Ectodermal cell (in vitro differentiated cells): ENCODE measurements around the gene EBLN2.

Source experiments
- H3K27ac ChIP-seq: 2 replicates; pipeline ENCODE4 v1.7.0; 2013; ENCODE audit warnings: mild to moderate bottlenecking, low read depth, low read length; ENCODE audit not compliant: insufficient read depth, poor library complexity, severe bottlenecking
- H3K27me3 ChIP-seq: 2 replicates; pipeline ENCODE4 v1.7.0; 2013; ENCODE audit warnings: mild to moderate bottlenecking, low read length; ENCODE audit not compliant: insufficient read depth, control insufficient read depth, poor library complexity, severe bottlenecking
- H3K36me3 ChIP-seq: one replicate; pipeline ENCODE4 v1.7.0; 2013; ENCODE audit warnings: low read length; ENCODE audit not compliant: control insufficient read depth, insufficient read depth
- H3K4me1 ChIP-seq: one replicate; pipeline ENCODE4 v1.7.0; 2013; ENCODE audit warnings: low read length; ENCODE audit not compliant: control insufficient read depth, insufficient read depth
- H3K4me3 ChIP-seq: 2 replicates; pipeline ENCODE4 v1.7.0; 2013; ENCODE audit warnings: low read depth, low read length, control low read depth; ENCODE audit not compliant: insufficient read depth
- H3K9me3 ChIP-seq: 2 replicates; pipeline ENCODE4 v1.7.0; 2013; ENCODE audit warnings: mild to moderate bottlenecking, low read length, moderate library complexity; ENCODE audit not compliant: control insufficient read depth
- WGBS, 2 experiments: methylation state at CpG; one replicate each; pipeline ENCODE4 v1.1.7; 2013; ENCODE audit warnings: missing lambda C conversion rate in 2 of 2; 5-methylcytosine and 5-hydroxymethylcytosine counted together

The EBLN2 gene

GRCh38 chr3:73074781-73075180 is 13.3 kb downstream of the EBLN2 start:
- Histone ChIP-seq H3K9me3 (no peaks in the 10 kb centered on the region), H3K27me3 (no peaks in the 10 kb centered on the region), H3K4me3 (no peak overlapping the region), H3K27ac (no peak overlapping the region), H3K4me1 (no peaks in the 10 kb centered on the region), H3K36me3 (no peaks in the 10 kb centered on the region)
- WGBS, 2 experiments = 92 to 97% methylated on average over 8 of the region's 8 CpGs

- H3K27me3 ChIP-seq = no peaks in the 10 kb centered on the region
- WGBS, 2 experiments = 89 to 93% methylated on average over 17 of the region's 17 CpGs
- no peak overlapping the region for H3K27ac ChIP-seq
- H3K4me3 ChIP-seq = no peak overlapping the region
- no peaks in the 10 kb centered on the region for H3K36me3 ChIP-seq
- no peaks in the 10 kb centered on the region for H3K4me1 ChIP-seq
- no peaks in the 10 kb centered on the region for H3K9me3 ChIP-seq
These were observed 18.9 kb downstream of the EBLN2 start for GRCh38 chr3:73080216-73080966.

DNA sequence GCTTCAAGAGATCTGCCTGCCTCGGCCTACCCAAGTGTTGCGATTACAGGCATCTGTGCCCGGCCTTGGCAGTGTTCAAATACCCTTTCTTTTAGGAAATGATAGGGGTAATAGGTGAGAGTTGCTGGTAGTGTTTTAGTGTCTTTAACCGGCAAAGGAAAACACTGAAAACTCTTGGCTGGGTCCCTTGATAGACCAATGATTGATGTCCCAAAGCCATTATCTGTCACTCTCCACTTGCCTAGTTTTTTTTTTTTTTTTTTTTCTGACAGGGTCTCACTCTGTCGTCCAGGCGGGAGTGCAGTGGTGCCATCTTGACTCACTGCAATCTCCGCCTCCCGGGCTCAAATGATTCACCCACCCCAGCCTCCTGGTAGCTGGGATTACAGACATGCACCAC is 19.7 kb downstream of the EBLN2 start:
- WGBS, 2 experiments = 92 to 99% methylated on average over 8 of the region's 8 CpGs
- Histone ChIP-seq H3K4me3 (no peak overlapping the region), H3K9me3 (no peaks in the 10 kb centered on the region), H3K4me1 (no peaks in the 10 kb centered on the region), H3K27ac (no peak overlapping the region), H3K27me3 (no peaks in the 10 kb centered on the region), H3K36me3 (no peaks in the 10 kb centered on the region)

DNA sequence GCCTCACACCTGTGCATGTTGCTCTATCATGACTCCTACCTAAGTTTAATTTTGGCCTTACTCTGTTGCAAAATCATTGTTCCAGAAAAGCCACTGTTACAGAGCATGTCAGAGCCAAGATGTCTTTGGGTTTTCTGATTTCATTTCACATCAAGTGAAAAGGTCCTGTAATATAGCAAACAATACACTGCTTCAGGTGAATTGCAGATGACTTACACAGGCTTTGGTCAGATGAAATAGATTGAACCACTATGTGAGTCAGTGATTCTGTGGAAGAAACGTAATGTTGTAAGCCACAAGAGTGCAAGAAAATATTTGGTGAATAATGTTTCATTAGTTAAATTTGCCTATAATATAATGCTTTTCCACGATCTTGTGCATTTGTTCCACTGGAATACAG is 22.7 kb downstream of the EBLN2 start:
- Histone ChIP-seq H3K4me3 (no peak overlapping the region), H3K27me3 (no peaks in the 10 kb centered on the region), H3K4me1 (no peaks in the 10 kb centered on the region), H3K36me3 (no peaks in the 10 kb centered on the region), H3K27ac (no peak overlapping the region), H3K9me3 (no peaks in the 10 kb centered on the region)
- WGBS, 2 experiments = 91 to 100% methylated on average over 2 of the region's 2 CpGs

- Histone ChIP-seq H3K4me3 (no peak overlapping the region), H3K4me1 (no peaks in the 10 kb centered on the region), H3K9me3 (no peaks in the 10 kb centered on the region), H3K36me3 (no peaks in the 10 kb centered on the region), H3K27me3 (no peaks in the 10 kb centered on the region), H3K27ac (no peak overlapping the region)
- WGBS, 2 experiments = 35 to 38% methylated on average over 8 of the region's 8 CpGs
These were observed 24.6 kb downstream of the EBLN2 start for GRCh38 chr3:73086071-73086494.

DNA sequence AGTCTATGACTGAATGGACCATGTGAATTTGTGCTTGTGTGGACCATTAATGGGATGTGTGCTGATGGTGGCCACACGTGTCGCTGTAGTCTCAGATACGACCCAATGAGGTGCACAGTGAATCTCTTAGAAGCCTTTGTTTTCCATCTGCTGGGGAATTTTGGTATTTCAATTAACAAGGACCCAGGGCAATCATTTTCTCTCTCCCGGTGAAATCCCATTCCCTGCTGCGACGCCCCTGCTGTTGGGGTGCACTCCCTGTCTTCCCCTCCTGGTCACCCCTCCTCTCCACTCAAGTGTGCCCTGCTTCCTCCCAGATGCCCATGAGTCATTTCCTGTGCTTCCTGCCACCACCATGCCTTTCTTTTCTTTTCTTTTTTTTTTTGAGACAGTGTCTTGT is 32.7 kb downstream of the EBLN2 start:
- no peaks in the 10 kb centered on the region for H3K4me1 ChIP-seq
- H3K36me3 ChIP-seq = no peaks in the 10 kb centered on the region
- no peak overlapping the region for H3K27ac ChIP-seq
- no peaks in the 10 kb centered on the region for H3K9me3 ChIP-seq
- 89 to 93% methylated on average over 6 of the region's 6 CpGs for WGBS, 2 experiments
- no peaks in the 10 kb centered on the region for H3K27me3 ChIP-seq
- H3K4me3 ChIP-seq = no peak overlapping the region

DNA sequence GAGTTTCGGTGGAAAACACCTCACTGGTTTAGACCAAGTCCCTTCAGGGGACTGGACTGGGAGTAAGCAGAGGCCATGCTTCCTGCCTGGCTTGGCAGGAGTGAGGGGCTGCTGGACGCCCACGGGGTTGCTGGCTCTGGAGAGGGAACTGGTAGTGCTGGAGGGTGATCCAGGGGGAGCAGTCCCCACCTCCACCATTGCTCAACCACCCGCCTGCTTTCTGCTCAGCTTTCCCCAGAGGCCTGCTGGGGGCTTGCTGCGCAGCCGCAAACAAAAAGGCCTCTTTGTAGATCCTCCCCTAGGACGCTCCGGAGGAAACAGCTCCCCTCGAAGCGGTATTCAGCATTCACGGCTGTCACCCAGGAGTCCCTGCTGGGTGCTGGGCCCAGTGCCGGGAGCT is 33.5 kb downstream of the EBLN2 start:
- H3K4me1 ChIP-seq = no peaks in the 10 kb centered on the region
- no peaks in the 10 kb centered on the region for H3K27me3 ChIP-seq
- no peak overlapping the region for H3K27ac ChIP-seq
- H3K9me3 ChIP-seq = no peaks in the 10 kb centered on the region
- H3K4me3 ChIP-seq = no peak overlapping the region
- whole genome bisulfite sequencing, 2 experiments = 17 to 19% methylated on average over 12 of the region's 12 CpGs
- H3K36me3 ChIP-seq = no peaks in the 10 kb centered on the region

DNA sequence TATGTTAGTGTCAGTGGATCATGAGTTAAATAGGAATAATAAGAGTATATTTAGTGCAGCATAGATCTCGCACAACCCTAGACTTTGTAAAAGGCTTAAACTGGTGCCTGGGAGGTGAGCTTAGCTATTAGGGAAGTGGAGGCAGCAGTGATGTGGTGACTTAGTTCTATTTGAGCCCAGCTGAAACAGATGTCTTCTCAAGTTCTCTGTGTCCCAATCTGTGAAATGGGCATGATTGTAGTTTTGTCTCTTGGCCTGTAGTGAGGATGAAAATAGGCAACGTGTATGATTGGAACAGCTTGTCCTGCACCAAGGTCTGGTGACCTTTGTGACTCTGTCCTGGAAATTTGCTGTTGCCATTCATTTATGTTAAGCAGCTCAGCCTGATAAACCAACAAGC is 34.7 kb downstream of the EBLN2 start:
- WGBS, 2 experiments = 91 to 93% methylated on average over 2 of the region's 2 CpGs
- Histone ChIP-seq H3K36me3 (no peaks in the 10 kb centered on the region), H3K27me3 (no peaks in the 10 kb centered on the region), H3K4me3 (no peak overlapping the region), H3K27ac (no peak overlapping the region), H3K4me1 (no peaks in the 10 kb centered on the region), H3K9me3 (no peaks in the 10 kb centered on the region)

DNA sequence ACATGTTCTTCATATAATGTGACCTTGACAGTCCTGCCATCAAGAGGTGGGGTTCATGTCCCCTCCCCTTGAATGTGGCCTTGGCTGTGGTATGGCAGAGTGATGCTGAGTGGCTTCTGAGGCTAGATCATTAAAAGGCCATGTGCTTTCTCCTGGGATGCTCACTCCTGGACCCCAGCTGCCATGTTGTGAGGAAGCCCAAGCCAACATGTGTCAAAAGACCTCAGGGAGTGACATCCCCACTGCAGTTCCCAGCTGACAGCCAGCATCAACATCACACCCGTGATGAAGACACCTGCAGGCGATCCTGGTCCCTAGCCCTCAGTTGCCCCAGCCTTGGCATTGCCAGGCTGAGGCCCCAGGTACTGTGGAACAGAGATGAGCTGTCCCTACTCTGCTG is 36.6 kb downstream of the EBLN2 start:
- Histone ChIP-seq H3K4me3 (no peak overlapping the region), H3K27me3 (no peaks in the 10 kb centered on the region), H3K4me1 (no peaks in the 10 kb centered on the region), H3K27ac (no peak overlapping the region), H3K9me3 (no peaks in the 10 kb centered on the region), H3K36me3 (no peaks in the 10 kb centered on the region)
- WGBS, 2 experiments = 90 to 94% methylated on average over 2 of the region's 2 CpGs

GRCh38 chr3:73098873-73099272 is 37.4 kb downstream of the EBLN2 start:
- H3K4me1 ChIP-seq = no peaks in the 10 kb centered on the region
- 83% methylated on average over 1 of the region's 1 CpG; no CpG with 5 or more reads in 1 of the 2 experiments for WGBS, 2 experiments
- H3K27ac ChIP-seq = no peak overlapping the region

More at GRCh38 chr3:73098873-73099272, 37.4 kb downstream of the EBLN2 start:
- Histone ChIP-seq H3K9me3 (no peaks in the 10 kb centered on the region), H3K36me3 (no peaks in the 10 kb centered on the region), H3K27me3 (no peaks in the 10 kb centered on the region), H3K4me3 (no peak overlapping the region)
